HG03095 (cell line): ENCODE measurements around the gene ZNF43.
A peak's percentile ranks its signal among the peaks of the same experiment; 100 is the strongest.
"Not testable (repeated sequence)": the region's sequence is repeated elsewhere in the genome, so short reads cannot be mapped to it uniquely, and the experiment has no call there.

Experiments used
- ATAC-seq: cut with Tn5 transposase; IDR thresholded peaks from one replicate; pipeline ENCODE4 v1.9.1; 2021; ENCODE audit warnings: moderate library complexity; ENCODE audit not compliant: unreplicated experiment

ZNF43 gene

DNA sequence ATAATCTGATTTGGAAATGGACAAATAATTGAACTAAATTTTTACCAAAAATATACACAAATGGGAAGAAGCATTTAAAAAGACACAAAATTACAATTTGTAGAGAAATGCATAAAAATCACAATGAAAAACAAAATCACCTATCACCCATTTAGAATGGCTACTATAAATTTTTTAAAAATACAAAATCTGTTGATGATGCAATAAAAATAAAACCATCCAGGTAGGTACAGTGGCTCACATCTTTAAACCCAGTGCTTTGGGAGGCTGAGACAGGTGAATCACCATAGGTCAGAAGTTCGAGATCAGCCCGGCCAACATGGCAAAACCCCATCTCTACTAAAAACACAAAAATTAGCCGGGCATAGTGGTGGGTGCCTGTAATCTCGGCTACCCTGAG, 23.5 kb downstream of the ZNF43 start:
- no peak for ATAC-seq

DNA sequence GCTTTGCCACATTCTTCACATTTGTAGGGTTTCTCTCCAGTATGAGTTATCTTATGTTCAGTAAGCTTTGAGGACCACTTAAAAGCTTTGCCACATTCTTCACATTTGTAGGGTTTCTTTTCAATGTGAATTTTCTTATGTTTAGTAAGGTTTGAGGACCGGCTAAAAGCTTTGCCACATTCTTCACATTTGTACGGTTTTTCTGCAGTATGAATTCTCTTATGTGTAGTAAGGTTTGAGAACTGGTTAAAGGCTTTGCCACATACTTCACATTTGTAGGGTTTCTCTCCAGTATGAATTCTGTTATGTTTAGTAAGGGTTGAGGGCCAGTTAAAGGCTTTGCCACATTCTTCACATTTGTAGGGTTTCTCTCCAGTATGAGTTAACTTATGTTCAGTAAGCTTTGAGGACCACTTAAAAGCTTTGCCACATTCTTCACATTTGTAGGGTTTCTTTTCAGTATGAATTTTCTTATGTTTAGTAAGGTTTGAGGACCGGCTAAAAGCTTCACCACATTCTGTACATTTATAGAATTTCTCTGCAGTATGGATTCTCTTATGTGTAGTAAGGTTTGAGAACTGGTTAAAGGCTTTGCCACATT, 27.5 kb downstream of the ZNF43 start:
- not testable (repeated sequence) for ATAC-seq

GRCh38 chr19:21789466-21790085, 46.4 kb downstream of the ZNF43 start:
- ATAC-seq, result no peak

DNA sequence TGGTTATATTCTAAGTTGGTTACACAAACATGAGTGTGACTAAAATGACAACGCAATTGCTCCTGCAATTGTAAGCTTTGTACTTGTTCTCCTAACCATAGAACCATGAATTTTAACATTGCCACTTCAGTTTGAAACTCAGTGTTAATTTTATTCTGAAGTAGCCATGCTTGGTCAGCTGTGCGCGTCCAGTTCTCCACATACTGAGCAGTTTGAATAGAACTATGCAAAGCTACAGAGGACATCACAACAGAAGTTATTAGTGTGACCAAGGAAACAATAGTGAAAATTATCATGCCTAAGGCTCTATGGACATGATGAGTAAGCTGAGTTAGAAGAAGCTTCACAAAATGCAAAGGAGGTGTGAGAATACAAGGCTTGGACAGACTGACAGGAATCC, 49.0 kb downstream of the ZNF43 start:
- no peak for ATAC-seq

DNA sequence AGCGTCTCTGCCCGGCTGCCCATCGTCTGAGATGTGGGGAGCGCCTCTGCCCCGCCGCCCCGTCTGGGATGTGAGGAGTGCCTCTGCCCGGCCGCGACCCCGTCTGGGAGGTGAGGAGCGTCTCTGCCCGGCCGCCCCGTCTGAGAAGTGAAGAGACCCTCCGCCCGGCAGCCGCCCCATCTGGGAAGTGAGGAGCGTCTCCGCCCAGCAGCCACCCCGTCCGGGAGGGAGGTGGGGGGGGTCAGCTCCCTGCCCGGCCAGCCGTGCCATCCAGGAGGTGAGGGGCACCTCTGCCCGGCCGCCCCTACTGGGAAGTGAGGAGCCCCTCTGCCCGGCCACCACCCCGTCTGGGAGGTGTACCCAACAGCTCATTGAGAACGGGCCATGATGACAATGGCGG, 60.2 kb downstream of the ZNF43 start:
- ATAC-seq, result not testable (repeated sequence)

- peak; percentile 94 for ATAC-seq
Measured at GRCh38 chr19:21767065-21767800, 68.7 kb downstream of the ZNF43 start, which contains the start of gene ZNF100. TSS of gene ZNF100 (minus strand) at chr19:21767579. CDS start at chr19:21767429, 150 bp downstream.

- ATAC-seq, result not testable (repeated sequence)
Measured at GRCh38 chr19:21766705-21767064, 69.3 kb downstream of the ZNF43 start.

DNA sequence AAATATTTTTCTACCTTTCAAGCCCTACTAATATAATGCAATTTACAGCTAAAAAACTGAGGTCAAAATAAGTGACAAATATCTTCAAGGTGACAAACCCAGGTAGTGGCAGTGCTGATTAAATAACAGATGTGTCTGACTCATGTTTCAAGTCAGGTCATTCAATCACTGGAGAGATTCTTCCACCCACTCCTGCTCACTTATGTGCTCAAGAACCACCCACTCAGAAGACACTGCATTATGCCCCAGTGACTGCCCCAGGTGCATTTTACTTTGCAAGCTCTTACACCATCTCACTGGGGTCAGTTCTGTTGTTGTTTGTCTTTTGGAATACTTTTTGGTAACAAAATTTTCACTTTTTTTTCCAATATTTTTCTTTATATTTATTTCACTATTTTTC, 70.8 kb downstream of the ZNF43 start:
- no peak for ATAC-seq

- ATAC-seq, result not testable (repeated sequence)
Measured at GRCh38 chr19:21761547-21761946, 74.4 kb downstream of the ZNF43 start.

DNA sequence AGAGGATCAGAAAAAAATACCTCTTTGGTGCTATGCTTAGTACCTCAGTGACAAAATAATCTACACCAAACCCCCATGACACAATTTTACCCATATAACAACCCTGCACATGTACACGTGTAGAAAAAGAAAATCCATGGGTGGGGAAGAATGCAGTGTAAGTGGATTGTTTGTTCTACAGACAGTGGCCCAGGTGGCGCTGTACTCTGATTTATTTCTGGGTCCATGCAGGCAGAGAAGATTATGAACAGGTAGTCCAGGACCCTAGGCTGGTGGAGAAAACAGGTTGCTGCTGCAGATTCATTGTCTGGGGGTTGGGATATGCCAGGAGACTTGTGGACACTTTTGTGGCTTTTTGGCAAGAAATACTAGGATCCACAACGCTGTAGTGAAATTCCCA, 77.7 kb downstream of the ZNF43 start:
- no peak for ATAC-seq

DNA sequence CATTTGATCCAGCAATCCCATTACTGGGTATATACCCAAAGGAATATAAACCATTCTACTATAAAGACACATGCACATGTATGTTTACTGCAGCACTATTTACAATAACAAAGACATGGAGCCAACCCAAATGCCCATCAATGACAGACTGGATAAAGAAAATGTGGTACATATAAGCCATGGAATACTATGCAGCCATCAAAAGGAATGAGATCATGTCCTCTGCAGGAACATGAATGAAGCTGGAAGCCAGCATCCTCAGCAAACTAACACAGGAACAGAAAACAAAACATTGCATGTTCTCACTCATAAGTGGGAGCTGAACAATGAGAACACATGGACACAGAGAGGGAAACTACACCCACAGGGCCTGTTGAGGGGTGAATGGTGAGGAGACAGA, 80.4 kb downstream of the ZNF43 start:
- not testable (repeated sequence) for ATAC-seq
